Activated naive CD8-positive, alpha-beta T cell (primary cell): ENCODE data around the gene NDUFS5.
"Not testable (repeated sequence)": the region's sequence is repeated elsewhere in the genome, so short reads cannot be mapped to it uniquely, and the experiment has no call there.

Experiments used
- H3K27ac Mint-ChIP-seq: one replicate; pipeline ENCODE4 v1.8.0; 2021; ENCODE audit warnings: mixed read lengths
- H3K27me3 Mint-ChIP-seq: one replicate; pipeline ENCODE4 v1.8.0; 2021; ENCODE audit warnings: mixed read lengths
- H3K36me3 Mint-ChIP-seq: one replicate; pipeline ENCODE4 v1.8.0; 2021; ENCODE audit warnings: mixed read lengths
- H3K4me1 Mint-ChIP-seq: one replicate; pipeline ENCODE4 v1.8.0; 2021; ENCODE audit warnings: low read depth, mixed read lengths
- H3K4me3 Mint-ChIP-seq: one replicate; pipeline ENCODE4 v1.8.0; 2021; ENCODE audit warnings: mild to moderate bottlenecking, mixed read lengths
- H3K9me3 Mint-ChIP-seq: one replicate; pipeline ENCODE4 v1.8.0; 2021; ENCODE audit warnings: low read depth, mixed read lengths

NDUFS5 gene

GRCh38 chr1:39068227-39068626 lies 42.1 kb downstream of the NDUFS5 start:
- H3K36me3 Mint-ChIP-seq, H3K27ac Mint-ChIP-seq, H3K9me3 Mint-ChIP-seq, H3K4me1 Mint-ChIP-seq, H3K27me3 Mint-ChIP-seq, H3K4me3 Mint-ChIP-seq: not testable (repeated sequence)

GRCh38 chr1:39071557-39071956 lies 45.4 kb downstream of the NDUFS5 start:
- not testable (repeated sequence) for H3K27me3 Mint-ChIP-seq, H3K9me3 Mint-ChIP-seq, H3K36me3 Mint-ChIP-seq, H3K4me1 Mint-ChIP-seq, H3K4me3 Mint-ChIP-seq, H3K27ac Mint-ChIP-seq

- Mint-ChIP-seq H3K4me1 (peaks cover 7% of the 10 kb centered on the region), H3K27me3 (peaks cover 6% of the 10 kb centered on the region), H3K27ac (no peak overlapping the region), H3K9me3 (no peaks in the 10 kb centered on the region), H3K36me3 (peaks cover 3% of the 10 kb centered on the region), H3K4me3 (no peak overlapping the region)
Observed at GRCh38 chr1:39076127-39076798, 50.1 kb downstream of the NDUFS5 start.

GRCh38 chr1:39076799-39077148 lies 50.6 kb downstream of the NDUFS5 start:
- Mint-ChIP-seq H3K9me3 (no peaks in the 10 kb centered on the region), H3K27me3 (peaks cover 6% of the 10 kb centered on the region), H3K27ac (no peak overlapping the region), H3K4me3 (no peak overlapping the region), H3K36me3 (no peaks in the 10 kb centered on the region), H3K4me1 (peaks cover 7% of the 10 kb centered on the region)

- no peaks in the 10 kb centered on the region for H3K9me3 Mint-ChIP-seq
- no peak overlapping the region for H3K27ac Mint-ChIP-seq
- H3K4me1 Mint-ChIP-seq: peaks cover 12% of the 10 kb centered on the region
- H3K4me3 Mint-ChIP-seq: peak overlapping the region; percentile 76
- no peaks in the 10 kb centered on the region for H3K36me3 Mint-ChIP-seq
- peaks cover 16% of the 10 kb centered on the region for H3K27me3 Mint-ChIP-seq
Observed at GRCh38 chr1:39080269-39080826, 54.2 kb downstream of the NDUFS5 start.

GRCh38 chr1:39080831-39081270 lies 54.7 kb downstream of the NDUFS5 start:
- H3K27ac Mint-ChIP-seq: no peak overlapping the region
- peaks cover 12% of the 10 kb centered on the region for H3K4me1 Mint-ChIP-seq
- H3K27me3 Mint-ChIP-seq: peaks cover 16% of the 10 kb centered on the region
- peak overlapping the region; percentile 76 for H3K4me3 Mint-ChIP-seq
- H3K9me3 Mint-ChIP-seq: no peaks in the 10 kb centered on the region
- no peaks in the 10 kb centered on the region for H3K36me3 Mint-ChIP-seq

- no peak overlapping the region for H3K4me3 Mint-ChIP-seq
- H3K36me3 Mint-ChIP-seq: no peaks in the 10 kb centered on the region
- H3K27ac Mint-ChIP-seq: no peak overlapping the region
- H3K4me1 Mint-ChIP-seq: peaks cover 12% of the 10 kb centered on the region
- H3K9me3 Mint-ChIP-seq: no peaks in the 10 kb centered on the region
- H3K27me3 Mint-ChIP-seq: peaks cover 16% of the 10 kb centered on the region
Observed at GRCh38 chr1:39081271-39082009, 55.3 kb downstream of the NDUFS5 start.

GRCh38 chr1:39082010-39082799 lies 56.1 kb downstream of the NDUFS5 start:
- no peaks in the 10 kb centered on the region for H3K9me3 Mint-ChIP-seq
- H3K27me3 Mint-ChIP-seq: peaks cover 16% of the 10 kb centered on the region
- no peaks in the 10 kb centered on the region for H3K36me3 Mint-ChIP-seq
- H3K4me1 Mint-ChIP-seq: peaks cover 12% of the 10 kb centered on the region
- no peak overlapping the region for H3K27ac Mint-ChIP-seq
- H3K4me3 Mint-ChIP-seq: peak overlapping the region; percentile 86

- Mint-ChIP-seq H3K4me3 (peak overlapping the region; percentile 86), H3K36me3 (no peaks in the 10 kb centered on the region), H3K27ac (no peak overlapping the region), H3K27me3 (peaks cover 16% of the 10 kb centered on the region), H3K9me3 (no peaks in the 10 kb centered on the region), H3K4me1 (peaks cover 12% of the 10 kb centered on the region)
Observed at GRCh38 chr1:39082811-39083576, 56.8 kb downstream of the NDUFS5 start.

GRCh38 chr1:39084191-39084590 lies 58.0 kb downstream of the NDUFS5 start:
- Mint-ChIP-seq H3K36me3 (no peaks in the 10 kb centered on the region), H3K27me3 (peaks cover 16% of the 10 kb centered on the region), H3K27ac (no peak overlapping the region), H3K4me1 (peaks cover 12% of the 10 kb centered on the region), H3K4me3 (no peak overlapping the region), H3K9me3 (no peaks in the 10 kb centered on the region)
